Neuron (in vitro differentiated cells): ENCODE results near the gene UBXN10.

ENCODE experiments used
- H2AFZ ChIP-seq: one replicate; pipeline ENCODE4 v1.6.1; 2013; ENCODE audit warnings: low read depth, mild to moderate bottlenecking, inconsistent platforms, low read length, moderate library complexity
- H3K27me3 ChIP-seq: one replicate; pipeline ENCODE4 v1.6.1; 2013; ENCODE audit warnings: low read length; ENCODE audit not compliant: insufficient read depth
- H3K36me3 ChIP-seq: one replicate; pipeline ENCODE4 v1.6.1; 2013; ENCODE audit warnings: low read length; ENCODE audit not compliant: insufficient read depth
- H3K4me1 ChIP-seq: one replicate; pipeline ENCODE4 v1.6.1; 2013; ENCODE audit warnings: low read length; ENCODE audit not compliant: insufficient read depth
- H3K4me3 ChIP-seq: 2 replicates; pipeline ENCODE4 v1.5.1; 2013; ENCODE audit warnings: mild to moderate bottlenecking, low read length, moderate library complexity
- H3K9me3 ChIP-seq: one replicate; pipeline ENCODE4 v1.6.1; 2013; ENCODE audit warnings: low read length

UBXN10 gene, protein sequence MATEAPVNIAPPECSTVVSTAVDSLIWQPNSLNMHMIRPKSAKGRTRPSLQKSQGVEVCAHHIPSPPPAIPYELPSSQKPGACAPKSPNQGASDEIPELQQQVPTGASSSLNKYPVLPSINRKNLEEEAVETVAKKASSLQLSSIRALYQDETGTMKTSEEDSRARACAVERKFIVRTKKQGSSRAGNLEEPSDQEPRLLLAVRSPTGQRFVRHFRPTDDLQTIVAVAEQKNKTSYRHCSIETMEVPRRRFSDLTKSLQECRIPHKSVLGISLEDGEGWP

DNA sequence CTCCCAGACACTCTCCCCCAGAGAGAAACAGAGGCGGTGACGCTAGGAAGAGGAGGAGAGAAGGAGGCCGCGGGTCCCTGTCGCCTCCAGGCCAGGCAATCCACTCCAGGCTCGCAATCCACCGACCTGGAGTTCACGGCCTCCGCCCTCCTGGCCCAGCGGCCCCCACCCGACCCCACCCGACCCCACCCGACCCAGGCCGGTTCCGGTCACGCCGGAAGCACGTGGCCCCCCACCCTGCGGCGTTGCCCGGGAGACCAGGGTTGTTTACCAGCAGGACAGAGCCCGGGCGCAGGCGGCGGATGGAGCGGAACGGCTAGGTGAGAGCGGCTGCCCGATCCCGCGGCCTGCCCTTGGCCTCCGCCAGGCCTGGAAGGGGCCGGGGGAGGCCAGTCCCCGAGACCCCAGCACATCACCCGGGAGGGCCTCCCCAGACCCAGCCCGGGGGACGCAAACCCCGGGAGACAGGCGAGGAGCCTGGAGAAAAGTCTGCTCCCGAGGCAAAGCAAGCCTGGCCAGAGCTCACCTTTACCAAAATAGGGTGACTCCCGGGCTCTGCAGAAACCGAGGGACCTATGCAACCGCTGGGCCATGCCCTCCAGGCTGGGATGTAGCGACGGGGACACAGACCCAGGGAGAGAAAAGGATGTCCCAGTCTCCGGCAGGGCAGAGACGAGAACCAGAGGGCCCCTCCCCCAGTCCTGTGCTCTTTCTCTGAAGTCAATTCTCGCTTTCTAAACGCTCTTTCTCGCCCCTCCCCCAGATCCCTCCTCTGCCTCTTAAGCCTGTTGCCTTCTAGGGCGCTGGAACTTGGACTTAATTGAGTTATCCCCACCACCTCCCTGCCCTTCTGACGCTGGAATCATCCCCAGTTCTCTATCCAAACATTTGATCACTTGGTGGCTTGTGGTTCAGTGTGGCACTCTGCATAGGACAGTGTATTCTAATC, at the start of gene UBXN10, which contains the start of gene PLA2G2C:
TSS of gene UBXN10 (plus strand) at position 263 of the 949 bp plus-strand sequence. CDS start 4,466 bp downstream, outside the sequence.
TSS of gene PLA2G2C (minus strand) at position 685 of the 949 bp plus-strand sequence. CDS start 9,155 bp downstream, outside the sequence.
- Histone ChIP-seq H3K27me3 (peaks cover 35% of the 10 kb centered on the region), H2AFZ (peak within 1 kb of the TSS; percentile 82), H3K36me3 (no peaks in the 10 kb centered on the region), H3K9me3 (no peaks in the 10 kb centered on the region), H3K4me1 (peaks cover 7% of the 10 kb centered on the region), H3K4me3 (peak within 1 kb of the TSS; percentile 45)

DNA sequence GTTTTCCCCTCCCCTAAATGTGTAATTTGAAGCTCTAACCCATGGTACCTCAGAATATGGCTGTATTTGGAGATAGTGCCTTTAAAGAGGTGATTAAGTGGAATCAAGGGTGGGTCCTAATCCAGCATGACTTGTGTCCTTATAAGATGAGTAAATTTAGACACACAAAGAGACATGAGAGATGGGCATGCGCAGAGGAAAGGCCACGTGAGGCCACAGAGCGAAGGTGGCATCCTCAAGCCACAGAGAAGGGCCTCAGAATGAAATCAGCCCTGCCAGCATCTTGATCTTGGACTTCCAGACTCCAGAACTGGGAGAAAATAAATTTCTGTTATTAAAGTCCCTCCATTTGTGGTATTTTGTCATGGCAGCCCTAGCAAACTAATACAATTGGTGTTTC, 49.6 kb upstream of the UBXN10 start:
- H2AFZ ChIP-seq = no peak overlapping the region
- no peaks in the 10 kb centered on the region for H3K4me1 ChIP-seq
- H3K27me3 ChIP-seq = no peaks in the 10 kb centered on the region
- H3K36me3 ChIP-seq = no peaks in the 10 kb centered on the region
- no peaks in the 10 kb centered on the region for H3K9me3 ChIP-seq
- H3K4me3 ChIP-seq = no peak overlapping the region

DNA sequence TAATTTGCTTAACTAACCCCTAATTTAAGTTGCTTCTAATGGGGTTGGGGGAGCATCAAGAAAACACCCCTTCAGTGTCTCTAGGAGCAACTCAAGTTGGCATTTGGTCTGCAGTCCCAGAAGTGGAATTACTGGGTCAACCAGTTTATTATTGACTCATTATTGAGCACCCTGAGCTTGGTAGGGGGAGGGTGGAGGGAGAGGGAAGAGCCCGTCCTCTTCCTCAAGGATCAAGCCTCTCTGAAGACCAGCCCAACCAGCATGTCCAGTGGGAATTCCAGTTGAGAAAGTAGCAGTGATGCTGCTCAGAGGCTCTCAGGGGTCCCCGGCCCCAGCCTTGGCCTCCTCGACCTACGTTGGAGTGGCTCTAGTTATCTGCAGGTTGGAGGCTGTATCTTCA, 48.8 kb upstream of the UBXN10 start:
- H2AFZ ChIP-seq = no peak overlapping the region
- no peaks in the 10 kb centered on the region for H3K4me1 ChIP-seq
- H3K9me3 ChIP-seq = no peaks in the 10 kb centered on the region
- no peaks in the 10 kb centered on the region for H3K36me3 ChIP-seq
- no peak overlapping the region for H3K4me3 ChIP-seq
- no peaks in the 10 kb centered on the region for H3K27me3 ChIP-seq

DNA sequence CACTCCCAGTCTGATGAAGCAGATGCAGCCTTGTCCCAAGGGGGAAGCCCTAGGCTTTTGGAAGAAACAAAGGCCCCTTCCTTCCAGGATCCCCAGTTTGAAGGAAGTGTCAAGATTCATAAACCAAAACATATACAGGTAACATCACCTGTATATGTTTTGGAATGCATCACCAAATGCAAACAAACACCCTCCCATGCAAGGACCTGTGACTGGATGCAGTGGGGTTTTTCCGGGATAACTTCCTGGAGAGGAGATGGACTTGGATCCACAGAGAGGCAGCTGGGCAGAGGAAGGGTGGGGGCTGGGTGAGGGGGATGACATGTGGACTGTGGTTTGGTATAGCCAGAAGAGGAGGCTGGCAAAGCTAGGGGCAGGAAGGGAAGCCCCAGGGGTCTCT, 48.3 kb upstream of the UBXN10 start:
- Histone ChIP-seq H2AFZ (no peak overlapping the region), H3K4me1 (no peaks in the 10 kb centered on the region), H3K4me3 (no peak overlapping the region), H3K36me3 (no peaks in the 10 kb centered on the region), H3K9me3 (no peaks in the 10 kb centered on the region), H3K27me3 (no peaks in the 10 kb centered on the region)

DNA sequence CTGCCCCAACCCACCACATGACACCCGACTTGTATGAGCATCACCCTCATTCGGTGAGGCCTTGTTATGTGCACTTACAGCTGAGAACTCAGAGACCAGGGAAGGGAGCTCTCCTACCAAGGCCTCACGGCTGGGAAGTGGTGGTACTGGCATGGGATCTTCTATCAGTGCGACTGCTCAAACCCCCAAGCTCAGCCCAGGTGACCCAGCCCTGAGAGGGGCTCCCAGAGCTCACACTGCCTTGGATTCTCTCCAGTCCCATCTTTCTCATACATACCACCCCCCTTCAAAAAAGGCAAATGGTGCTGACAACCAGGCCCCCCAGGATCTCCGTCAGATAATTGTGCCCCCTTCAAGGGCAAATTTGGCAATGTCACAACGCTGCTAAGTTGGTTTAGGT, 47.5 kb upstream of the UBXN10 start:
- H3K4me1 ChIP-seq = no peaks in the 10 kb centered on the region
- H3K27me3 ChIP-seq = no peaks in the 10 kb centered on the region
- H3K9me3 ChIP-seq = no peaks in the 10 kb centered on the region
- H3K4me3 ChIP-seq = no peak overlapping the region
- no peaks in the 10 kb centered on the region for H3K36me3 ChIP-seq
- no peak overlapping the region for H2AFZ ChIP-seq

DNA sequence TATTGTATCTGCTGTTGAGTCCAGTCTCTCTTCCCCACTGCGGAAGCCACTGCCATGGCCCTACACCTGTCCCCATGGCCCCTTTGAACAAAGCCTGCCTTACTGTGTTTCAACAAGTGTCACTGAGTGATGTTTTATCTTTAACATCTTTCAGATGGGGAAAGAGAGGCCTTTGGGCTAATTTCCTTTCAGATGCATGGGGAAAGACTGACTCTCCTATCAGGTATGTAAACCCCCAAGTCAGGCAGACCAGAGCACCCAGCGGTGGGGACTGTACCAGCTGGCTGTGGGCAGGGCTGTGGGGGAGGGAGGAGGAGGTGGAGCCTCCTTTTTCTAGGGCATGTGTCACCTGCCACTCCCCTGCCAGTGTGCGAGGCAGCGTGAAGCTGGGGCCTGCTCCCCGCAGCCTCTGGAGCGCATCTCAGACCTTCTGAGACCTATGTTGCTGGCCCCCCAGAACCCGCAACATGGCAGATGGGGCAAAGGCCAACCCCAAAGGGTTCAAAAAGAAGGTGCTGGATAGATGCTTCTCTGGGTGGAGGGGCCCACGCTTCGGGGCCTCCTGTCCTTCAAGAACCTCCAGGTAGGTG, 46.8 kb upstream of the UBXN10 start, which contains the start of gene PLA2G2F:
TSS of gene PLA2G2F (plus strand) at position 363 of the 590 bp plus-strand sequence. CDS start at position 468, 105 bp downstream.
- Histone ChIP-seq H3K4me1 (no peaks in the 10 kb centered on the region), H3K27me3 (no peaks in the 10 kb centered on the region), H2AFZ (no peak within 1 kb of the TSS), H3K4me3 (no peak within 1 kb of the TSS), H3K9me3 (no peaks in the 10 kb centered on the region), H3K36me3 (no peaks in the 10 kb centered on the region)

DNA sequence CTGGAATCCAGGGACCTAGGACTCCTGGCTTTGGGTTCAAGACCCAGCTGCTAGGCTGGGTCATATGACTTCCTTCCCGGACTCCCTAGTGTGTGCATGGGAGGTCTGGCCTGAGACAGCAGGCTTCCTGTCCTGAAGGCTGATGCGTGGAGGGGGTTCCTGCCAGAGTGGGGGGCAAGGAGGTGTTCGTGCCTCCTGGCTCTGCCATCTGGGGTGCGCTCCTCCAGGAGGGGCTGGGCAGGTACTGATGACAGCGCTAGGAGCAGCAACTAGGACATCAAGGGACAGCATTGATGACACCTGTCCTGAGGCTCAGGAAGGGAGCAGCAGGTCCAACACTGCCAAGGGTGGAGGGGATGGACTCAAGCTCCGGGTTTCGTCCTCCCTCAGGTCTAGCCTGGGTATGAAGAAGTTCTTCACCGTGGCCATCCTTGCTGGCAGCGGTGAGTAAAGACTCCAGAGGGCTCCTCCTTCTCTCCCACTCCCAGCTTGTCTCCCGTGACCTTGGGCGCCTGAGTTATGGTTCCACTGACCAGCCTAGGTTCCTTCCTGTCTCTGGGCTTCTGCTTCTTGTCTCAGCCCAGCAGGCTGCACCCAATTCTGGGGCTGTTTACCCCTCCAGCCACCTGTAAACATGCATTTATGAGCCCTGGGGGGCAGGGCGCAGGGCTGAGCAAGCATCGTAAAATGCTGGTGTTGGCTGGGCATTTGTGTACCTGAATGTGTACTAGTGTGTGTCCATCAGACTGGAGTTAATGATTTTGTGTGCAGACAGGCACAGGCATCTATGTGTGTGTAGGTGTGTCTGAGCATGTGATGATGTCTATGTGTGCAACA, 45.9 kb upstream of the UBXN10 start:
- Histone ChIP-seq H3K4me3 (no peak overlapping the region), H3K36me3 (no peaks in the 10 kb centered on the region), H3K27me3 (no peaks in the 10 kb centered on the region), H3K9me3 (no peaks in the 10 kb centered on the region), H2AFZ (no peak overlapping the region), H3K4me1 (no peaks in the 10 kb centered on the region)

DNA sequence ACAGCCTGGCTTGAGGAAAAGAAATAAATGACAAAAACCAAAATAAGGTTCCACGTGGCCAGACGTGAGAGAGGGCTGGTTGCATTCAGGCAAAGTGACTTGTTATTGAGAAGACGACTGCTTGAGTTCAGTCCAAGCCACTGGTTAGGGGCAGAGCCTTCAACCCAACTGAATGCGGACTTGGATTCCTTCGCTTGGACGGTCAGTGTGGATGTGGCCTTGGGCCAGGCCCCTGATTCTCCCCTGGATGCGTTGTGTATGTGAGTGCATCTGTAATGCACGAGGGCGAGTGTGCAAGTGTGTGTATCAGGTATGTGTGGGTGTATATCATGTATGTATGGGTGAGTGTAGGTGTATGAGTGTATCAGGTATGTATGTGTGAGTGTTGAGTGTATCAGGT, 44.9 kb upstream of the UBXN10 start:
- H3K9me3 ChIP-seq = no peaks in the 10 kb centered on the region
- H3K4me1 ChIP-seq = no peaks in the 10 kb centered on the region
- no peak overlapping the region for H2AFZ ChIP-seq
- no peak overlapping the region for H3K4me3 ChIP-seq
- H3K27me3 ChIP-seq = no peaks in the 10 kb centered on the region
- no peaks in the 10 kb centered on the region for H3K36me3 ChIP-seq

DNA sequence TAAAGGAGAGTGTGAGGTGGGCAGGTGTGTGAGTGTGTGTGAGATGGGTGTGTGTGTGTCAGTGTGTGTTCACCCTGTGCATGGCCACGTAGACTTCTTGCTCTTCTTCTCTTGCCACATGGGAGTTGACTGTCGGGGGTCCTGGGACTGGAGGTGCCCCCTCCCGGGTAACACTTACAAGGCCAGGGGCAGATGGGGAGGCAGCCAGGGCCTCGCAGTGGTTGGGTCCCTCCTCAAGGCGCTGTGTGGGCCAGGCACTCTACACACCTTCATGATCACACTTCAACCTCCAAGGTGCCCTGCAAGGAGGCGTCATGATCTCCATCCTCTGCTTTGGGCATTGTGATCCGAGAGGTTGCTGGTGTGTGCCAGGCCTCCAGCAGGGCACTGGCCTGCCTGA, 44.4 kb upstream of the UBXN10 start:
- Histone ChIP-seq H2AFZ (no peak overlapping the region), H3K36me3 (no peaks in the 10 kb centered on the region), H3K4me3 (no peak overlapping the region), H3K4me1 (no peaks in the 10 kb centered on the region), H3K27me3 (no peaks in the 10 kb centered on the region), H3K9me3 (no peaks in the 10 kb centered on the region)

DNA sequence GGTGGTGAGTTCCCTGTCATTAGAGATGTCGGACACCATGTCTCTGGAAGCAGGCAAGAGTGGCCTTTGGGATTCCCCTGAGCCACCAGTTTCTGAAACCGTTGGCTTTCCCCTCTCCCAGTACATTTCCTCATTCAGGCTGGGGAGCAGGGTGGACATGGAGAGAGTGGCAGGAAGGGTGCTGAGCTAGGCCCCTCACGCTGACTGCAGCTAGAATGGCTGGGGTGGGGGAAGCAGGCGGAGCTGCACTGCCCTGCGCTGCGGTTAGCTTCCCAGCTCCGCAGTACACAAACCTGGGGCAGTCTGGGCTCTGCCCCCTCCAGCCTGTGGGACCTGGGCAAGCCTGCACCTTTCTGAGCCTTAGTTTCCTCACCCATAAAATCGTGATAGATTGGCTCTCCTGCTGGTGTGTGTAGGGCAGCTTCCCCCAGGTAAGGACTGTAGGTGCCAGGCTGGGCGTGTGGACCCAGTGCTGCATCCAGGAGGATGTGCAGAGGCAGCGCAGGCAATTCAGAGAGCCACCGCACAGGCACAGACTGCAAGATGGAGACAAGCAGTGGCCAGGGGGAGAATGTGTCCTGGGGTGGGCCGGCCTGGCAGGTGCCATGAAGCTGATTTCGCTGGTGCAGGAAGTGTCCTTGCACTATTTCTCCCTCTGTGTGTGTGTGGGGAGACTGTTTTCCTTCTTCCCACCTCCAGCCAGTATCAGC, 43.7 kb upstream of the UBXN10 start:
- Histone ChIP-seq H2AFZ (no peak overlapping the region), H3K36me3 (no peaks in the 10 kb centered on the region), H3K4me1 (no peaks in the 10 kb centered on the region), H3K27me3 (no peaks in the 10 kb centered on the region), H3K4me3 (no peak overlapping the region), H3K9me3 (no peaks in the 10 kb centered on the region)

DNA sequence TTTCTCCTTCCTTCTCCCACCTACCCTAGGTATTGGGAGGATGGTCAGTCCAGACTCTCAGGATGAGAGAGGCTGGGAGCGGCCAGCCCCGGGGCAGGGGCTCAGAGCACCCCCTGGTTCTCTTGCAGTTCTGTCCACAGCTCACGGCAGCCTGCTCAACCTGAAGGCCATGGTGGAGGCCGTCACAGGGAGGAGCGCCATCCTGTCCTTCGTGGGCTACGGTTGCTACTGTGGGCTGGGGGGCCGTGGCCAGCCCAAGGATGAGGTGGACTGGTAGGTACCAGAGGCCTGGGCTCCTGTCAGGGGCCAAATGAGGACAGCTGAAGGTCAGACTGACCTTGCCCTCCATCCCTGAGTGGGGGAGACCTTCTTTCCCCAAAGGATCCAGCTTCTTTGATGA, 42.6 kb upstream of the UBXN10 start:
- H3K36me3 ChIP-seq = no peaks in the 10 kb centered on the region
- no peaks in the 10 kb centered on the region for H3K27me3 ChIP-seq

More for the DNA sequence above, 42.6 kb upstream of the UBXN10 start:
- Histone ChIP-seq H2AFZ (no peak overlapping the region), H3K4me1 (no peaks in the 10 kb centered on the region), H3K4me3 (no peak overlapping the region), H3K9me3 (no peaks in the 10 kb centered on the region)
